PC-9 (cell line): ENCODE measurements around the gene SH3TC1. TPM values are rescaled to one million over a fixed set of nuclear protein-coding genes. Genes with fewer than 3 reads are reported as not detected.

Experiments used
- Bru-seq: library from RNA; stranded (reverse); fragments of 400-500 nt; gene quantifications from one replicate; lab custom pipeline; 2021; lab: Mats Ljungman, UMichigan
- BruChase-seq, 2 experiments: library from RNA; stranded (reverse); fragments of 400-500 nt; gene quantifications; one replicate each; lab custom pipeline; 2021; lab: Mats Ljungman, UMichigan
- BruUV-seq: library from RNA; stranded (reverse); fragments of 400-500 nt; replicated peaks from 2 replicates; lab custom pipeline; 2021; lab: Mats Ljungman, UMichigan
- CTCF ChIA-PET: fragments of 300-600 bp; sonication (Branson Sonifier 250); formaldehyde crosslinking; loops from one replicate; lab custom pipeline; 2022; ENCODE audit warnings: antibody characterized with exemption; lab: Charles Lee
- POLR2A ChIA-PET: fragments of 300-600 bp; sonication (Branson Sonifier 250); formaldehyde crosslinking; loops from one replicate; lab custom pipeline; 2022; ENCODE audit warnings: antibody characterized with exemption; ENCODE audit not compliant: unreplicated experiment; lab: Charles Lee
- DNase-seq, 2 experiments: peaks; one replicate each; pipeline versions ENCODE4 v3.0.0 to v3.0.0-alpha.2; 2015 to 2022; ENCODE audit warnings: mixed read lengths in 1 of 2
- H2AFZ ChIP-seq: fragments of 200-600 bp; sonication (generic); 2 replicates; pipeline ENCODE4 v1.8.1; 2017; ENCODE audit warnings: antibody characterized with exemption
- H3F3A ChIP-seq: fragments of 200-600 bp; sonication (generic); 2 replicates; pipeline ENCODE4 v1.8.1; 2017; ENCODE audit warnings: antibody characterized with exemption, mild to moderate bottlenecking, low read depth; ENCODE audit not compliant: insufficient read depth
- H3K27ac ChIP-seq: fragments of 200-600 bp; sonication (generic); 2 replicates; pipeline ENCODE4 v1.6.1; 2016; ENCODE audit warnings: mixed run types
- H3K27me3 ChIP-seq: fragments of 200-600 bp; sonication (generic); 2 replicates; pipeline ENCODE4 v1.6.1; 2016; ENCODE audit warnings: low read depth, mixed run types; ENCODE audit not compliant: insufficient read depth
- H3K36me3 ChIP-seq: fragments of 200-600 bp; sonication (generic); 2 replicates; pipeline ENCODE4 v1.6.1; 2016; ENCODE audit warnings: low read depth, mixed run types
- H3K4me1 ChIP-seq: fragments of 200-600 bp; sonication (generic); replicated peaks from 2 replicates; pipeline ENCODE4 v1.6.1; 2016; ENCODE audit warnings: mixed run types; ENCODE audit not compliant: insufficient read depth
- H3K4me2 ChIP-seq: fragments of 200-600 bp; sonication (generic); 2 replicates; pipeline ENCODE4 v1.6.1; 2017; ENCODE audit warnings: mixed run types
- H3K4me3 ChIP-seq: fragments of 200-600 bp; sonication (generic); 2 replicates; pipeline ENCODE4 v1.6.1; 2016; ENCODE audit warnings: mixed run types
- H3K79me2 ChIP-seq: fragments of 200-600 bp; sonication (generic); 2 replicates; pipeline ENCODE4 v1.6.1; 2017; ENCODE audit warnings: low read depth, mixed run types
- H3K9me2 ChIP-seq: fragments of 200-600 bp; sonication (generic); 2 replicates; pipeline ENCODE4 v1.8.1; 2017; ENCODE audit warnings: mild to moderate bottlenecking; ENCODE audit not compliant: insufficient read depth
- H3K9me3 ChIP-seq: fragments of 200-600 bp; sonication (generic); 2 replicates; pipeline ENCODE4 v1.8.1; 2016; ENCODE audit warnings: low read depth; ENCODE audit not compliant: insufficient read depth
- H4K20me1 ChIP-seq: fragments of 200-600 bp; sonication (generic); 2 replicates; pipeline ENCODE4 v1.8.1; 2017; ENCODE audit not compliant: insufficient read depth
- EZH2 ChIP-seq: fragments of 200-600 bp; sonication (generic); IDR thresholded peaks from 2 replicates; pipeline ENCODE4 v1.8.0; 2017; ENCODE audit warnings: antibody characterized with exemption, low read depth
- intact Hi-C: fragments of 100-400 bp; cut with micrococcal nuclease; formaldehyde crosslinking; loops from one replicate; pipeline ENCODE4 v1.10.0; 2022; ENCODE audit not compliant: unreplicated experiment
- long read RNA-seq: library from polyadenylated mRNA; stranded (forward); transcript quantifications from one replicate; pipeline ENCODE4 v2.0.0, GENCODE V29; 2022
- total RNA-seq: library from RNA; stranded (reverse); gene quantifications from 2 replicates; pipeline ENCODE4 v1.2.3, GENCODE V29; 2021
- TF ChIP-seq, protein P1 (sequence below): fragments of 200-600 bp; sonication (generic); conservative IDR thresholded peaks from 2 replicates; pipeline ENCODE4 v1.6.1; 2017; ENCODE audit warnings: mixed run types, antibody characterized with exemption, mild to moderate bottlenecking, moderate library complexity

Gene SH3TC1
- 5.2 and 11.2 TPM in 2 replicates for total RNA-seq
- percentile 29 among the genes with signal in this experiment for Bru-seq, nascent RNA
- BruChase-seq, experiment 1, labeled RNA remaining after a 2-hour chase, result percentile 37 among the genes with signal in this experiment
- percentile 32 among the genes with signal in this experiment for BruChase-seq, experiment 2, labeled RNA remaining after a 6-hour chase
- long read RNA-seq, partial matches to known transcripts, result 1 of 3 reads
- long read RNA-seq, other reads (novel, unspliced or antisense), result 1 of 3 reads

DNA sequence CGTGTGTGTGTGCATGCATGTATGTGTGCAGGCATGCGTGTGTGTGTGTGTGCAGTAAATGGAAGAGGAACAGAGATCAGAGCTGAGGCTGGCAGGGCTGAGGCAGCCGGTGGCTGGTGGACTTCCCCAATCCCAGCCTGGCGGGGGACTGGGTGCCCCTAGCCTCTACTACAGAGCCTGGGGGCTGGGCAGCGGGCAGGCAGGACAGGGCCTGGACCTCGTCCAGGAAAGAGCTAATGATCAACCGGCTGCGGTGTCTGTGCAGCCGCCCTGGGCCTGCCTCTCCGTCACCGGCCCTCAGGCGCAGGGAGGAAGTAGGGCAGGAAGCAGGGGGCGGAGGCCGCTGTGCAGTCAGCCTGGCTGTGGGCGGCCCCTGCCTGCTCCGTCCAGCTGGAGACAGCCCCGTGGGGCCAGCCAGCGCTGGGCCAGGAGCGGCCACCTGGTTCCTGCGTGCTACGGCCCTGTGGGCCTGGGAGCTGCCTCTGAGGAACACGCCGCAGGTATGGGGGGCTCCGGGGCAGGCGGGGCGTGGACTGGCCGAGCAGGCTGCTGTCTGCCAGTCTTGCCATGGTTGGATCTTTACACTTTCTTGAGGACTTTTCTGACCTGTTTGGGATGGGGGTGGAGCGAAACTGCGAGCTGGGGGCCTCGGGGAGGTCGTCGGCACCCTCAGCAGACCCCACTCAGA is at the start of gene SH3TC1:
TSS of gene SH3TC1 (plus strand) at position 385 of the 688 bp plus-strand sequence. CDS start 5,905 bp downstream, outside the sequence.
- DNase-seq, result peak; percentile 75 to 88
- BruUV-seq, result no TSS peak
- peaks cover 40% of the 10 kb centered on the region for H3K4me1 ChIP-seq
- intact Hi-C loops, result no loop called here
- H3K9me2 ChIP-seq, result no peaks in the 10 kb centered on the region
- no peaks in the 10 kb centered on the region for H3K36me3 ChIP-seq
- TF ChIP-seq EZH2, result no peak
- TF ChIP-seq, protein P1, sequence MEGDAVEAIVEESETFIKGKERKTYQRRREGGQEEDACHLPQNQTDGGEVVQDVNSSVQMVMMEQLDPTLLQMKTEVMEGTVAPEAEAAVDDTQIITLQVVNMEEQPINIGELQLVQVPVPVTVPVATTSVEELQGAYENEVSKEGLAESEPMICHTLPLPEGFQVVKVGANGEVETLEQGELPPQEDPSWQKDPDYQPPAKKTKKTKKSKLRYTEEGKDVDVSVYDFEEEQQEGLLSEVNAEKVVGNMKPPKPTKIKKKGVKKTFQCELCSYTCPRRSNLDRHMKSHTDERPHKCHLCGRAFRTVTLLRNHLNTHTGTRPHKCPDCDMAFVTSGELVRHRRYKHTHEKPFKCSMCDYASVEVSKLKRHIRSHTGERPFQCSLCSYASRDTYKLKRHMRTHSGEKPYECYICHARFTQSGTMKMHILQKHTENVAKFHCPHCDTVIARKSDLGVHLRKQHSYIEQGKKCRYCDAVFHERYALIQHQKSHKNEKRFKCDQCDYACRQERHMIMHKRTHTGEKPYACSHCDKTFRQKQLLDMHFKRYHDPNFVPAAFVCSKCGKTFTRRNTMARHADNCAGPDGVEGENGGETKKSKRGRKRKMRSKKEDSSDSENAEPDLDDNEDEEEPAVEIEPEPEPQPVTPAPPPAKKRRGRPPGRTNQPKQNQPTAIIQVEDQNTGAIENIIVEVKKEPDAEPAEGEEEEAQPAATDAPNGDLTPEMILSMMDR, result no peak
- no peaks in the 10 kb centered on the region for H3K27me3 ChIP-seq
- H2AFZ ChIP-seq, result peak within 1 kb of the TSS; percentile 76
- H3K79me2 ChIP-seq, result 0 out of 2 replicates have a peak, but pooled peaks cover 2% of the 10 kb centered on the region
- ChIA-PET POLR2A (interaction anchor here (0.6 to 1.0 kb wide), 3 partner anchors 17 to 1423 kb away, joined by 3 to 4 read pairs (median 3); no protein-coding TSS in a partner anchor), CTCF (no interaction called here)
- H3F3A ChIP-seq, result peaks cover 6% of the 10 kb centered on the region; the same call in 1 of the 2 replicates
- no peaks in the 10 kb centered on the region for H3K9me3 ChIP-seq
- peak within 1 kb of the TSS; percentile 97 for H3K4me2 ChIP-seq
- H3K27ac ChIP-seq, result 0 out of 2 replicates have a peak within 1 kb of the TSS, but pooled peaks have one; percentile 39
- peak within 1 kb of the TSS; percentile 63 for H3K4me3 ChIP-seq
- H4K20me1 ChIP-seq, result no peaks in the 10 kb centered on the region

DNA sequence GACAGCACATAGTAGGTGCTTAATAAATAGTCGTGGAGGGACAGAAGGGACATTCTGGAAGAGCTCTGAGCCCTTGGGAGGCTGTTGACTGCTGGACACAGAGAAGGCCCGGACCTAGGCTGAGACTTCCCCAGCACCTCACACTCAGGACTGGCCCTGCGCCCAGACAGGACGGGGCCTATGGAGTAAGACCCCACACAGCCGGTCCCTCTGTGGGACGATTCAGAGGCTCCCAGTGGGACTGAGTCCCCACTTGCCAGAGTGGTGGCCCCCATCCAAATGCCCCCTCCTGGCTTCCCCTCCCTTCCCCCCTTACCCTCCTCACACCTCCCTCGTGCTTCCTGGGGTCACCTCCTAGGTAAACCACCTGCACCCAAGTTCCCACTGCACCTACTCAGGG is 49.4 kb upstream of the SH3TC1 start:
- POLR2A ChIA-PET, result no interaction called here
- Histone ChIP-seq H3K9me3 (no peaks in the 10 kb centered on the region), H3K27ac (no peak overlapping the region), H3K79me2 (no peaks in the 10 kb centered on the region), H3K4me1 (no peaks in the 10 kb centered on the region), H3K27me3 (no peaks in the 10 kb centered on the region), H3K9me2 (no peaks in the 10 kb centered on the region), H3K4me3 (no peak overlapping the region), H2AFZ (no peak overlapping the region), H4K20me1 (no peaks in the 10 kb centered on the region), H3F3A (no peaks in the 10 kb centered on the region), H3K4me2 (no peak overlapping the region), H3K36me3 (no peaks in the 10 kb centered on the region)
- no TSS peak for BruUV-seq
- CTCF ChIA-PET, result no interaction called here
- DNase-seq, result no peak
- intact Hi-C loops, result no loop called here
- TF ChIP-seq, protein P1, result no peak

GRCh38 chr4:8150152-8151090 is 48.7 kb upstream of the SH3TC1 start:
- DNase-seq, result no peak
- Histone ChIP-seq H3K27me3 (no peaks in the 10 kb centered on the region), H3K9me3 (no peaks in the 10 kb centered on the region)

More at GRCh38 chr4:8150152-8151090, 48.7 kb upstream of the SH3TC1 start:
- H2AFZ ChIP-seq, result no peak overlapping the region
- H3K4me3 ChIP-seq, result no peak overlapping the region
- no peaks in the 10 kb centered on the region for H3K79me2 ChIP-seq
- H3K4me2 ChIP-seq, result no peak overlapping the region
- no peak for TF ChIP-seq EZH2
- TF ChIP-seq, protein P1, result no peak
- intact Hi-C loops, result no loop called here
- no TSS peak for BruUV-seq
- no peaks in the 10 kb centered on the region for H3K9me2 ChIP-seq
- H3K4me1 ChIP-seq, result no peaks in the 10 kb centered on the region
- no peaks in the 10 kb centered on the region for H4K20me1 ChIP-seq
- ChIA-PET CTCF (interaction anchor here (0.6 kb wide), 1 partner anchor 73 kb away, joined by 3 read pairs; no protein-coding TSS in a partner anchor), POLR2A (no interaction called here)
- H3K36me3 ChIP-seq, result no peaks in the 10 kb centered on the region
- no peaks in the 10 kb centered on the region for H3F3A ChIP-seq
- no peak overlapping the region for H3K27ac ChIP-seq
